Eye (tissue), 1 donor: ENCODE results near the gene BCLAF1.
A peak's percentile ranks its signal among the peaks of the same experiment; 100 is the strongest.

Source experiments
- DNase-seq: peaks from one replicate; pipeline ENCODE4 v3.0.0-alpha.2; 2015

The BCLAF1 gene, protein sequence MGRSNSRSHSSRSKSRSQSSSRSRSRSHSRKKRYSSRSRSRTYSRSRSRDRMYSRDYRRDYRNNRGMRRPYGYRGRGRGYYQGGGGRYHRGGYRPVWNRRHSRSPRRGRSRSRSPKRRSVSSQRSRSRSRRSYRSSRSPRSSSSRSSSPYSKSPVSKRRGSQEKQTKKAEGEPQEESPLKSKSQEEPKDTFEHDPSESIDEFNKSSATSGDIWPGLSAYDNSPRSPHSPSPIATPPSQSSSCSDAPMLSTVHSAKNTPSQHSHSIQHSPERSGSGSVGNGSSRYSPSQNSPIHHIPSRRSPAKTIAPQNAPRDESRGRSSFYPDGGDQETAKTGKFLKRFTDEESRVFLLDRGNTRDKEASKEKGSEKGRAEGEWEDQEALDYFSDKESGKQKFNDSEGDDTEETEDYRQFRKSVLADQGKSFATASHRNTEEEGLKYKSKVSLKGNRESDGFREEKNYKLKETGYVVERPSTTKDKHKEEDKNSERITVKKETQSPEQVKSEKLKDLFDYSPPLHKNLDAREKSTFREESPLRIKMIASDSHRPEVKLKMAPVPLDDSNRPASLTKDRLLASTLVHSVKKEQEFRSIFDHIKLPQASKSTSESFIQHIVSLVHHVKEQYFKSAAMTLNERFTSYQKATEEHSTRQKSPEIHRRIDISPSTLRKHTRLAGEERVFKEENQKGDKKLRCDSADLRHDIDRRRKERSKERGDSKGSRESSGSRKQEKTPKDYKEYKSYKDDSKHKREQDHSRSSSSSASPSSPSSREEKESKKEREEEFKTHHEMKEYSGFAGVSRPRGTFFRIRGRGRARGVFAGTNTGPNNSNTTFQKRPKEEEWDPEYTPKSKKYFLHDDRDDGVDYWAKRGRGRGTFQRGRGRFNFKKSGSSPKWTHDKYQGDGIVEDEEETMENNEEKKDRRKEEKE

DNA sequence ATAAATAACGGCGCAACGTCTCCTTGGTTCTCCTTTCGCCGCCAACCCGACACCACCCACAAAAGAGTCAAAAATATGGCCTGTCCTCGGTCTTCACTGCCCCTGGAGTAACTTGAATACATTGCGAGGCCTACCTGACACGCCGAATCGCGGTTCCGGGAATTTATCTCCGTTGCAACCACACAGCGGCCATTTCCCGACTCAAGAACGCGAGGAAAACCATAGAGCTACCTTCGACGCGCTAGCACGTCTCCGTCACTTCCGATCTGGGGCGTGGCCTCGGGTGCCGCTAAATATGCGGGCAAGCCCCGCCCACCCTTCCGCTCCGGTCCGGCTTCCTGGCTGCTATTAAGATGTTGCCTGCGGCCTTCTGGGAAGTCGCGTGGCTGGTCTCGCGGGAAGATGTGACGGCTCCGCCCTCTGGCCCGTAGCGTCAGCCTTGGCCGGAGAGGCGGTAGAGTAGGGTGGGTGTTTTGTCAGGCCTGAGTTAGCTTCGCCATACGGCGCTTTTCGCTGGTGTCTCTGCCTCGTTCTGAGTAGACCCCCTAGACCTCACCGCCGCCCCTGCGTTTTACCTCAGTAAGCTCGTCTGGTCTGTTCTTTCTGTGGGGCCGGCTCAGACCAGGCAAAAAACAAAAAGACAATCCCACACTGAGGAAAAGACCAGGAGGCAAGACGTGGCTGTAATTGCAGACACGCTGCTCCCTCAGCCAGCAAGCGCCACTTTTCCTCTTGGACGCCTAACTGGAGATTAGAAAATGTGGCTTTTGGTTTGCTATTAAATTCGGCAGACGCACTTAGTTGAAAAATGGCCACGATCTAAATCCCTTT lies at the start of gene BCLAF1:
Gene BCLAF1 (minus strand): TSS at position 268 of the 831 bp plus-strand sequence. CDS start 9,980 bp downstream, outside the sequence.
- peak; percentile 100 for DNase-seq

DNA sequence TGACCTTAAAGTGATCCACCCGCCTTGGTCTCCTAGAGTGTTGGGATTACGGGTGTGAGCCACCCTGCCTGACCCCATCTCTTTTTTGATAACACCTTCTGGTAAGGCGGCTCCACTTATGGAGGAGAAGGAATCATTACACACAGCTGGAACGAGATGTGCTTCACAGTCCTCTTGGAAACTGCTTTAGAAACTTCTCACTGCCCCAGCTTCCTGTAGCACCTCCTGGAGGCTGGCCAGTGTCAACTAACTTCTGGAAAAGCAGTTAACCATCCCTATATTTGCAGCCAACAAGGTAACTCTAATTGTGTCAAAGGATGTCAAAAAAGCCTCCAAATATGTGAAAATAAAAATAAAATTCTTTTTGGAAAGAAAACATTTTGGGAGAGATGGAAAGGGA lies 48.8 kb upstream of the BCLAF1 start:
- no peak for DNase-seq

DNA sequence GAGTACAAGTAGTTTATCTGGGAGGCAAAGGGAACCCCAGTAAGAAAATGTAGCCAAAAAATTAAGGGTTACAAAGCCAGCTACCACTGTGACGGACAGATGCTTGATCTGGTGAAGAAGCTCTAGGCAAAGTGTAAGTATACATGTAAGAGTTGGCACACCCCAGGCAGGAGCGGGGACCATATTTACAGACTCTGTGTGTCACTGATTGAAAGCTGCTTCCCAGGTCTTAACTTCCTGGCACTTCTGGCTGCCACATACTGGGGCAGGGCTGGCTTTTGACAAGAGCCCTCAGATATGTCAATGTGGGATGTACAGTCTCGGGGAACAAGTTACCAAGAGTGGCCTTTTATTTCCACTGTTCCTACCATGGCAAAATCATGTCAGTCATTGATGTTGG lies 48.0 kb upstream of the BCLAF1 start:
- no peak for DNase-seq

DNA sequence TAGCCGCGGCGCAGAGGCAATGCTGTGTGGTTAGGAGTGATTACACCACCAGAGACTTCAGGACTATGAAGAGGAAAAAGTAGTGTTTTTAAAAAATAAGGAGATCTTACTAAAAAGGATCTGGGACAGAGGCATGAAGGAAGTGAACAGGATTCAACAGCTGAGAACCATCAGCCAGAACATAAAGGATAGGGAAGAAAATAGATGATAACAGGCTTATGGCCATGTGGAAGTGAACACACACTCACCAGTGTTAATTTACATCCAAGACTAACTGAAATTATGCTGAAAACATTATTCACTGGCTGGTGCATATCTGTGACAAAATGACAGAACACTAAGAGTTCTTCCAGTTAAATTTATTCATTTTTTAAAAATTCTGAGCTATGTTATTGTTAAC lies 47.5 kb upstream of the BCLAF1 start:
- DNase-seq, result no peak

DNA sequence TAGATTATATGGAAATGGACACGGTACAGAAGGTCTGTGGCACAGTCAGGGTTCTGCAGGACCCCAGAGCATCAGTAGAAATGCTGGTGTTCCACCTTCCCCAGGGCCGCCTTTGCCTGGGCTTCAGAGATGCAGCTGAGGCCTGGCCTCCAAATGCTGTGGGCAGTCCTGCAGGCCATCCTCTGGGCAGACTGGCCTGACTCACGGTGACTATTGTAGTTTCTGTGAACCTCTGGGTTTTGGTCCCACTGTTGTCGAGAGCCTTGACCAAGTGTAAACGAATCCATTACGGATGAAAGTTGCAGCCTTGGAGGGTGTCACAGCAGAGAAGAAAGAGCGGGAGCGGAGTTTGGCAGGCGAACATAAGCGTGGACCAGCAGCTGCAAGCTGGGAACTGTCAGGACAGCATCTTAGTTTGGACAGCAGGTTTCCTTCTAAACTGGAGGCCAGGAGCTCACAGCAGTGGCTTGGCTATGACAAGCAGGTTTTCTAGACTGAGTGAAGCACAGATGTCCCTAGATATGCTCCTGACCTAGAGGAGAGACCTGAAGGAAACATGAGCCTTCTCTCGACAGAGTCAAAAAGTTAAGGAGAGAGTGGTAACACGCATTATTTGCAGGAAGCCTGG lies 46.2 kb upstream of the BCLAF1 start:
- DNase-seq, result no peak

DNA sequence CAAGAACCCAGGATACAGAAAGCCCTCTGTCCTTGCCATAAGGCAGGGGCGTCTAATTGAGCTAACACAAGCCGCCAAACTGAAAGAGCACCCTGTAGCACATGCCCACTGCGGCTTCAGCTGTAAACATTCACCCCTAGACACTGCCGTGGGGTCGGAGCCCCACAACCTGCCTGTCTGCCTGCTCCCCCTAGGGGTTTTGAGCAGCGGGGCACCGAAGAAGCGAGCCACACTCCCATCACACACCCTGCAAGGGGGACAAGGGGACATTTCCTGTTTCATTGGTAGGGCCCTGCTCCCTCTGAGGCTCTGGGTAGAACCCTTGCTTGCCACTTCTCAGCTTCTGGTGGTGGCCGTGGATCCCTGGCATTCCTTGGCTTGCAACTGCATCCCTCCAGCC lies 45.2 kb upstream of the BCLAF1 start:
- no peak for DNase-seq

DNA sequence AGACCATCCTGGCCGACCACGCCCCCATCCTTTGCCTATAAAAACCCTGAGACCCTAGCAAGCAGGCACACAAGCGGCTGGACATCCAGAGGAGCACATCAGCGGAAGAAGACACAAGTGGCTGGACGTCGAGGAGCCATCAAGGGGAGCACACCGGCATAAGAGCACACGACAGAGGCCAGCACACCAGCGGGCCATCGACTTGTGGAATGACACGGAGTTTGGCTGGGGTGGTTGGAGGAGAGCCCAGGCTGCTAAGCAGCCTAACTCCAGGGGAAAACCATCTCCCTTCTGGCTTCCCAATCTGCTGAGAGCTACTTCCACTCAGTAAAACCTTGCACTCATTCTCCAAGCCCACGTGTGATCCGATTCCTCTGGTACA lies 44.8 kb upstream of the BCLAF1 start:
- no peak for DNase-seq

DNA sequence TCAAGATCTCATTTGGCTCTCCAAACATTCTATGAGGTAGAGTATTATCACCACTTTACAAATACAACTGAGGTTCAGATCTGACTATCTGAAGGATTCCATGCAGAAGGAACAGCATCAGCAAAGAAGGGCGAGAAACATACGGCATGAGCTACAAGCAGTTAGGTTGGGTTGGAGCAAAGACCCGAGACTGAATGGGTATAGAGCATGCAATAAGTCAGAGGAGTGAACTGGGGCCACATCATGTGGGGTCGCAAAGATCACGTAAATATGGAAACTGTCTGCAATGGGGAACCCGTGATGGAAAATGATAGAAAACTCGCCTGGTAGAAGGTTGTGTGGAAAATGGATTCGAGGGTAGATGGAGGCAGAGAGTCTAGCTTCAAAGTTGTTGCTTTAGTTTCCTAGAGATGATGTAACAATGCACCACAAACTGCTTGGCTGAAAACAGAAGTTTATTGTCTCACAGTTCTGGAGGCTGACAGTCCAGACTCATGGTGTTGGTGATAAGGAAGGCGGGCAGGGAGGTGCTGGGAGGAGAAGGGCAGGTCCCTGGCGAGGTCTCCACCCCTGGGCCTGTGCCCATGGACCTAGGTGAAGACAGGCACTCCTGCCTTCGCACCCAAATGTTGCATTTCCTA lies 44.3 kb upstream of the BCLAF1 start:
- no peak for DNase-seq

DNA sequence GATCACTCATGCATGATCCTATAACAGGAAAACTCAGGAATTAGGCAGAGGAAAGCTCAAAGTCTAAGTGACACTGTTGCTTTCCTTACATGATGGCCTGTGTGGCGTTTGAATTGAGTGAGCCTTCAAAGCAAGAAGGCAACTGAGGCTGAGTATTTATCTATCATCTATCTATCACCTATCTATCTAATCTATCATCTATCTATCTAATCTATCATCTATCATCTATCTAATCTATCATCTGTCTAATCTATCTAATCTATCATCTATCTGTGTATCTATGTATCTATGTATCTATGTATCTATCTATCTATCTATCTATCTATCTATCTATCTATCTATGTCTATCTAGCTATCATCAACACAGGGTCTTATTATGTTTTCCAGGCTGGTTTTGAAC lies 41.8 kb upstream of the BCLAF1 start:
- no peak for DNase-seq

DNA sequence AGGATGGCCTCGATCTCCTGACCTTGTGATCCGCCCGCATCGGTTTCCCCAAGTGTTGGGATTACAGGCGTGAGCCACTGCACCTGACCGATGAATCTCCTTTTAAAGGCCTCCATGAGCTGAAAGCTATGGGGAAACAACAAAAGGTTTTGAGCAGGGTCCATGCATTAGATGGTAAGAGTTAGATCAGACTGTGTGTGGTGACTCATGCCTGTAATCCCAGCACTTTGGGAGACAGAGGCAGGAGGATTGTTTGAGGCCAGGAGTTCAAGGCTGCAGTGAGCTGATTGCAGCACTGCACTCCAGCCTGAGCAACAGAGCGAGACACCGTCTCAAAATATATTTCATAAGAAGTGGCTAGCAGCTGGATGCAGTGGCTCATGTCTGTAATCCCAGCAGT lies 41.0 kb upstream of the BCLAF1 start:
- DNase-seq, result no peak

DNA sequence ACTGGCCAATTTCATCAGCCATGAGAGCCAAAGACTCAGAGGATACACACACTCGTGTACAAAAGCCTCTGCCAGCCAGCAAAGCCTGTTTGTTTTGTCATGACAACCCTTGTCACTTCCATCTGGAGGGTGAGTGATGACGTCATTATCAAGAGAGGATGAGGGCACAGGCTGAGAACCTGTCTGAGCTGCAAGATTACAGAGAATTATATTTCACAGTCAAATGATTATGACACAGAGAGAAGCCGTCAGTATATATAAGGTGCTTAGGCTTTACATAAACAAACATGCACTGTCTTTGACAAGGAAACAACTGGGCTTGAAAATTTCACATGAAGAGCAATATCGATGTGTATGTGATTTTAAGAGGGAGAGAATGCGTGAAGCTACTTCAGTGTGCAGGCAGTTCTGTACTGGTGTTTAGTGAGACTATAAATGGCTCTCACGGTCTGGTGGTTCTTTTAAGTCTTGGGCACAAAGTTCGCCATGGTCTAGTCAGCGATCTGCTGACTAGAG lies 36.5 kb upstream of the BCLAF1 start:
- DNase-seq, result peak; percentile 83

DNA sequence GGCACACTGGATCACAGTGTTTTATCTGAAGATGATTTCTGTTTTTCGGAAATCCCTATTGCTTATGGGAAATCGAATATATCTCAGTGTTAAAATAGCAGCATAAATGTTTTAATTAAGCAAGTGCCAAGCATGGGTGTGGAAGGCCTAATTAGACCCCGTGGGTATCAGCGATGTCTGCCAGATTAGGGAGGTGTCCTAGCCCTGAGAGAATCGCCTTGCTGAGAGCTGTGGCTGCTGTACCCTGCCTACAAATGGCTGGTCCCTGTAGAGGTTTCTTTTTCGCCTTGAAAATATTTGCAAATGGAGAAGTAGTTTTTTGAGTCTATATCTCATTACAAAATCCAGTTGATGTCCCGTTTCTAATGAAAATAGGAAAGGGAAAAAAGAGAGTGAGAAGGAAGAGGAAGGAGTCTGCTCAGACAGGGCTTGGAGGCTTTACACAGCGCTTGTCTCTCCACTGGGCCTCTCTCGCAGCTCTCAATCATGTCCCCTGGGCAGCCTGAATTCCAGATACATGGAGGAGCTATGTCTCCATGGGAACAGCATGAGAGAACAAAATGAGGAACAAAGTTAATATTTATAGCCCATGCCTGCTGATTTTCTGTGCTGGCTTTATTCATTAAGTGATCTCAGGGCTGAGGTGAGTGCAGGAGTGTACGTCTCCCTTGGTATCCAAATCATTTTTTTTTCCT lies 35.2 kb upstream of the BCLAF1 start:
- peak; percentile 75 for DNase-seq

DNA sequence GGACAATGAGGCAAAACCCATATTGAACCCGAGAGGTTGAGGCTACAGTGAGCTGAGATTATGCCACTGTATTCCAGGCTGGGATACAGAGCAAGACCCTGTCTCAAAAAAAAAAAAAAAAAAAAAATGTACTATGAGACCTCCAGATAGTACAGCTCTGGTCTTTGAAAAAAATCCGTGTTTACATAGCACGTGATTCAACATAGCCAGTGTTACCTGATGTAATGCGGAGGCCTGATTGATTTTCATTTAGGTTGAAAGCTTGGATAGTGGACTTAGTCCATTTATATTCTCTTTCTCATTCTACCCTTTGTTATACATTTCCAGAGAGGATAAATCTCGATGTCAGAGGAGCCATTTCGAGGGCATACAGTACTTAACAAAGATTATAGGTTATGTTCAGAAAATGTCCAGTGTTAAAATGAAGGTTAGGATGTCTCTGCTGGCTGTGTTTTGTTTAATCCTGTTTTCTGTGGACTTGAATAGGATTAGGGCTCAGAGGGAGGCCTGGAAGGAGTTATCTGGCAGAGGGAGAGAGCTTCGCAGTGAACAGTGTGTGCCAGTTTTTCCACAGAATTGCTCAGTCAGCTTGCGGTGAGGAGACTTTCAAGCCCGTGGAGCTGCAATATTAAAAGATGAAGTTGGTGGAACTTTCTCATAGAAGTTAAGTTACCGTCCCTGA lies 33.9 kb upstream of the BCLAF1 start:
- DNase-seq, result peak; percentile 65

DNA sequence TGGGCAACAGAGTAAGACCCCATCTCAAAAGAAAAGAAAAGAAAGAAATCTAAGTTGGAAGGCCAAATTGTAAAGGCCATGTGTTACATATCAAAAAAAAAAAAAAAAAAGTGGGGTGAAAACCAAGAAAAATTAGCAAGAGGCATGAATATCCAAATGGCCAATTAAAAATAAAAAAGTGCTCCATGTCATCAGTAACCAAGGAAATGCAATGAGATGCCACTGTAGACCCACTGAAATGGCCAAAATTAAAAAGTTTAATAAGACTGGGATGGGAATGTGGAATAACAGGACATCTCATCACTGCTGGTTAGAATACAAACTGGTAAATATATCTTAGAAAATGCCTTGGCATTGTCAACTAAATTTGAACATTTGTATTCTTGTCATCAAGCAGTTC lies 30.1 kb upstream of the BCLAF1 start:
- no peak for DNase-seq

DNA sequence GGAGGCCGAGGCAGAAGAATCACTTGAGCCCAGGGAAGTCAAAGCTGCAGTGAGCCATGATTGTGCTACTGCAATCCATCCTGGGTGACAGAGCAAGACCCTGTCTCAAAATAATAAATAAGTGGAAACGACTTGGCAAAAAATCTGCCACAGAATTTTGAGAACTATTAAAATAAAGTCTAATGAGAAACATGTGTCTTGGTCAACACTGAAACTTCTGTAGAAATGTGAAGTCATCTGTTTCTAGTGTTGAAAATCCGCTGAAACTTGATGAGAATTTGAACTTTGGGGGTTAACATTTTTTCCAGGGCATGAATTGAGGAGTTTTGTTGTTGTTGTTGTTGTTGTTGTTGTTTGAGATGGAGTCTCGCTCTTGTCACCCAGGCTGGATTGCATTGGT lies 29.0 kb upstream of the BCLAF1 start:
- DNase-seq, result peak; percentile 24

DNA sequence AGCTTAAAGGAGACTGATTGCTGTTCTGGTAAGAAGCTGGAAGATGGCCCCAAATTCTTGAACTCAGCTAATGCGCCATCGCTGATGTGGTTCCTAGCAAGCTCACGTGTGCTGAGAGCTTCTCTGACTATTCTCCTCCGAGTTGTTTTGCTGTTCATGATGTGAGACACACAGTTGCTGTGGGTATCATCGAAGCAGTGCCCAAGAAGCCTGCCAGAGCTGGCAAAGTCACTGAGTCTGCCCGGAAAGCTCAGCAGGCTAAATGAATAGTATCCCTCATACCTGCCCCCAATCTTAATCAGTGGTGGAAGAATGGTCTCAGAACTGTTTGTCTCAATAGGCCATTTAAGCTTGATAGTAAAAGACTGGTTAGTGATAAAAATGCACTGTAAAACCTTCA lies 28.3 kb upstream of the BCLAF1 start:
- no peak for DNase-seq

DNA sequence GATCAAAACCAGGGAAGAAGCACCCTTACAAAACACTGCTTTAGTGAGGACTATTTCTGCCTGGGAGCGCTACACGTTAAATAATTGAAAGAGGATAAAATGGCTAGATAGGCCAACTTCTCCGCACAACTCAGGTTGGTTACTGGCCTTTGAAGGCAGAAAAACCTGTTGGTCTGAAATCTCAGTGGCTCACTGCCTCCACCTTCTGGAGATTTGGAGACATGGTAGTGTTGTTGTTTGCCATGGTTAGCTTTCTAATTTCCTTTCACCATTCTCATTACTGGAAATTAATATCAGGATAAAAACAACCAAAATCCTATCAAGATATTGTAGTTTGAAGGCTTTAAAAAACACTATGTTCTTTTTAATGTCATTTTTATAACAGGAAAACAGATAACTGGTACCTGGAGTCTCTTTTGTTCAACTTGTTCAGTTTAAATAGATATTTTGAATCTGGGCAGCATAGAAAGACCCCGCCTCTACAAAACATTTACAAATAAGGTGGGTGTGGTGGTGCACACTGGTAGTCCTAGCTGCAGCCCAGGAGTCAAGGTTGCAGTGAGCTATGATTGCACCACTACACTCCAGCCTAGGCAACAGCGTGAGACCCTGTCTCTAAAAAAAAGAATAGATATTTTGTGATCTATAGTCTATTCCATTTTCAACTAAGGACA lies 27.5 kb upstream of the BCLAF1 start:
- DNase-seq, result peak; percentile 84

DNA sequence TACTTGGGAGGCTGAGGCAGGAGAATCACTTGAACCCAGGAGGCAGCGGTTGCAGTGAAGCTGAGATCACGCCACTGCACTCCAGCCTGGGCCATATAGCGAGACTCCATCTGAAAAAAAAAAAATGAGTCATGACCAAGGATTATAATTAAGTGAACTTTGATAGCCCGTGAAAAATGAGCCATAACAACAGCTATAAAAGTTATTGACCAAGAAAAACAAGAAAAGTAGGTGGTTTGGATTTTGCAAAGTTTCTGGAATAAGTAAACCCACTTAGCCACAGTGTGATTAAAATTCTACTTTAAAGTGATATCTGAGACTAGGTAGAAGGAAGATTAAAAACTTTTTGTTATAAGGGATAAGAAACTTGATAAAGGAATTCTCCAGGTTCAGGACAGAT lies 25.9 kb upstream of the BCLAF1 start:
- DNase-seq, result no peak

DNA sequence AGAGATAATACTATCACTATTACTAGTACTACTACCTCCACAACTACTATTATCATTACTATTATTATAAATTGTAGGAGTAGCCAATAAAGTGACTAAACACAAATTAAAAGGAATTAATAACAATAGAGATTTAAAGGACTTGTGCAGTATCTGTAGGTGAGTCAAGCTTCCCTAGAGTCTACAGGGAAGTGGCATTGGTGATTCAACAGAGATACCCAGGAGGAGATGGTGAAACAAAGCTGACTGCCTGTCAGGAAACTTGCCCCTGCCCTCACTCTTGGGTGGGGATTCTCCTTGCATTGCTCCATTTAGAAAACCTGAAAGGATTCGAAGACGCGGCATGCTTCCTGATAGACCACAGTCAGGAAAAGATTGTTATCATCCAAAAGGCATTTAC lies 23.3 kb upstream of the BCLAF1 start:
- no peak for DNase-seq

DNA sequence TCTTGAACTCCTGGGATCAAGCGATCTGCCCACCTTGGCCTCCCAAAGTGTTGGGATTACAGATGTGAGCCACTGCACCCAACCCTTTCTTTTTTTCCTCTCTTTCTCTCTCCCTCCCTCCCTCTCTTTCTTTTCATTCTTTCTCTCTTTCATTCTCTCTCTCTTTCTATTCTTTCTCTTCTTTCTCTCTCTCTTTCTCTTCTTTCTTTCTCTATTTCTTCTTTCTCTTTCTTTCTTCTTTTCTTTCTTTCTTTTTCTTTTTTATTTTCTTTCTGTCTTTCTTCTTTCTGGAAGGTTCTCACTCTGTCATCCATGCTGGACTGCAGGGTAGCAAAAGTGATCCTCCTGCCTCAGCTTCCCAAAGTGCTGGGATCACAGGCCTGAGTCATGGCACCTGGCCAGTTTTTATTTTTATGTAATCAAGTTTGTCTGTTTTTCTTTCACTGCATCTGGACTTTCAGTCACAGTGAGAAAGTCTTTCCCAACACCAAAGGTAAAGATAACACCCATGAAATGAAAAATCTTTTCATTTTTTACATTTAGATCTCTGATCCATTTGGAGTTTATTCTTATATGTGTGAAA lies 20.2 kb upstream of the BCLAF1 start:
- DNase-seq, result no peak
